ENCODE results near the gene KRTAP10-8. TPM values are rescaled to one million over a fixed set of nuclear protein-coding genes. Genes with fewer than 3 reads are reported as not detected.

The KRTAP10-8 gene
- total and polyA plus RNA-seq, 2 of the 4 experiments (the other 2 are of a cell fraction) = not detected

DNA sequence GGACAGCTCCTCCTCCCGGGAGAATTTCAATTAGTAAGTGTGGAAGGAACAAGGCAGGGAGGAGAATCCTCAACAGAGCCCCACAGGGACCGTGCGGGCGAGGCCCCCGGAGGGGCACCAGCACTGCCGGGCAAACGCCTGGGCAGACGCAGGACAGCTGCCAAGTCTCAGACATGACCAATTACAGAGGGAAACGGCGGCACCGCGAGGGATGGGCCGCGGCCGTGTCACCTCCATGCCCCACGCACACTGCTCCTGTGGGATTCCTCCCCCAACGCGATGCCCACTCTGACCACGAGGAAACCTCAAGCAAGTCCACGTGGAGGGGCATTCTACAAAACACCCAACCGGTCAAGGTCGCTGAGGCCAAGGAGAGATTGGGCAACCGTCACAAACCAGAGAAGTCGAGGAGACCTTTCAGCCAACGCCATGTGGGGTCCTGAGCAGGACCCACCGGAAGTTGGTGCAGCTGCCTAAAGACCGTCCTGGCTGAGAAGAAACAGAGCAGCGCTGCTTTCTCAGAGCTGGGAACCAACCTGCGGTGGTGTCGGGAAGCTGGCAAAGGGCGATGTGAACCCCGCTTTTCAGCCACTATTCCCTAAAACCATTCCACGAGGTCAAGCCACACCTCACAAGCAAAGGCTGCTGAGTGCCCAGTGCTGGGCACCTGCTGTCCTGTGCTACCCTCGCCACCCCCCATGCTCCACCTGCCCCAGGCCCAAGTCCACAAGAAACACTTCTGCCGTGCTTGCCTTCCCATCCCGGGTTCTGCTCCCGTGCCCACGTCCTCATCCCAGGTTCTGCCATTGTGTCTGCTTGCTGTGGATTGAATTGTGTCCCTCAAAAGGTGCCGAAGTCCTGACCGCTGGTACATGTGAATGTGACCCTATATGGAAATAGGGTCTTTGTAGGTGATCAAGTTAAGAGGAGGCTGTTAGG, 39.8 kb upstream of the KRTAP10-8 start:
- TF ChIP-seq MAFK (IDR thresholded peaks at IDR 0.05; ENCODE audit: low read depth, low read length) = no peak
- TF ChIP-seq RCOR1 (IDR thresholded peaks at IDR 0.05; ENCODE audit: insufficient replicate concordance, low read length) = no peak
- TF ChIP-seq, protein P1, sequence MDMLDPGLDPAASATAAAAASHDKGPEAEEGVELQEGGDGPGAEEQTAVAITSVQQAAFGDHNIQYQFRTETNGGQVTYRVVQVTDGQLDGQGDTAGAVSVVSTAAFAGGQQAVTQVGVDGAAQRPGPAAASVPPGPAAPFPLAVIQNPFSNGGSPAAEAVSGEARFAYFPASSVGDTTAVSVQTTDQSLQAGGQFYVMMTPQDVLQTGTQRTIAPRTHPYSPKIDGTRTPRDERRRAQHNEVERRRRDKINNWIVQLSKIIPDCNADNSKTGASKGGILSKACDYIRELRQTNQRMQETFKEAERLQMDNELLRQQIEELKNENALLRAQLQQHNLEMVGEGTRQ (IDR thresholded peaks at IDR 0.05; ENCODE audit: low read depth, low read length) = no peak

More for the DNA sequence above, 39.8 kb upstream of the KRTAP10-8 start:
- Histone ChIP-seq H3K9me1 (ENCODE audit: insufficient read depth, low read length) (no peaks in the 10 kb centered on the region), H4K5ac (ENCODE audit: low read depth, low read length) (no peak overlapping the region), H3K56ac (ENCODE audit: extremely low read depth, insufficient read depth, low read length) (no peak overlapping the region), H3K4ac (ENCODE audit: low read depth, low read length) (no peak overlapping the region), H4K20me1 (ENCODE audit: insufficient read depth, low read length) (no peaks in the 10 kb centered on the region), H2BK20ac (ENCODE audit: low read depth, low read length) (no peak overlapping the region), H3K4me2 (ENCODE audit: low read depth, low read length) (no peak overlapping the region), H2BK120ac (ENCODE audit: low read depth, low read length) (no peak overlapping the region), H3K14ac (replicated peaks; ENCODE audit: low read depth, low read length) (no peak overlapping the region), H3K27me3 (ENCODE audit: control insufficient read depth, insufficient read depth, low read length) (peaks cover 3% of the 10 kb centered on the region; the same call in 1 of the 2 replicates), H2AK9ac (replicated peaks; ENCODE audit: low read depth, low read length, poor library complexity) (no peak overlapping the region), H3K9ac (ENCODE audit: low read depth, low read length) (no peak overlapping the region), H3K9me3 (ENCODE audit: control insufficient read depth, insufficient read depth, low read length) (peaks cover 4% of the 10 kb centered on the region), H3K4me3 (ENCODE audit: insufficient read depth, low read depth, low read length) (no peak overlapping the region), H3K4me1 (ENCODE audit: control insufficient read depth, insufficient read depth, low read length) (no peaks in the 10 kb centered on the region), H3K79me1 (ENCODE audit: low read depth in 1 of 2, low read length in 2 of 2) (no peaks in the 10 kb centered on the region), H2AK5ac (ENCODE audit: low read depth, low read length) (no peak overlapping the region), H3K23ac (ENCODE audit: low read depth, low read length) (no peak overlapping the region), H4K91ac (ENCODE audit: insufficient read depth, low read depth, low read length) (no peak overlapping the region), H2BK15ac (ENCODE audit: low read depth, low read length) (no peak overlapping the region), H3K36me3 (ENCODE audit: control insufficient read depth, insufficient read depth, low read length) (no peaks in the 10 kb centered on the region), H4K8ac (ENCODE audit: low read depth in 2 of 2, low read length in 2 of 2) (no peak overlapping the region), H3K27ac (ENCODE audit: insufficient read depth, low read length) (no peak overlapping the region), H3K18ac (ENCODE audit: low read depth, low read length) (no peak overlapping the region), H2BK5ac (ENCODE audit: low read depth, low read length, poor library complexity, severe bottlenecking) (no peak overlapping the region), H2AFZ (replicated peaks; ENCODE audit: low read length, poor library complexity) (no peak overlapping the region)
- WGBS, 2 experiments (ENCODE audit: extremely low coverage in 2 of 2, insufficient read length in 1 of 2) = 76% methylated on average over 19 of the region's 40 CpGs; no CpG with 5 or more reads in 1 of the 2 experiments
- ATAC-seq (ENCODE audit: low read depth) = no peak
- in situ Hi-C loops (cut with MboI; ENCODE audit: low sequenced_read_pairs) (no loop called here), intact Hi-C loops (cut with micrococcal nuclease) (no loop called here), dilution Hi-C loops (cut with HindIII; ENCODE audit: low sequenced_read_pairs, unreplicated experiment) (no loop called here)
- CTCF ChIA-PET = no interaction called here
- no peak for DNase-seq
- BruUV-seq (replicated peaks) = no TSS peak
- POLR2A ChIA-PET (ENCODE audit: unreplicated experiment) = no interaction called here

Data from IMR-90 (cell line).